ENCODE measurements around the gene ZNF695. TPM values are rescaled to one million over a fixed set of nuclear protein-coding genes. Genes with fewer than 3 reads are reported as not detected.

ZNF695 gene
- total RNA-seq, 2 donors from 2014 or later = 1.2 to 5.3 TPM

DNA sequence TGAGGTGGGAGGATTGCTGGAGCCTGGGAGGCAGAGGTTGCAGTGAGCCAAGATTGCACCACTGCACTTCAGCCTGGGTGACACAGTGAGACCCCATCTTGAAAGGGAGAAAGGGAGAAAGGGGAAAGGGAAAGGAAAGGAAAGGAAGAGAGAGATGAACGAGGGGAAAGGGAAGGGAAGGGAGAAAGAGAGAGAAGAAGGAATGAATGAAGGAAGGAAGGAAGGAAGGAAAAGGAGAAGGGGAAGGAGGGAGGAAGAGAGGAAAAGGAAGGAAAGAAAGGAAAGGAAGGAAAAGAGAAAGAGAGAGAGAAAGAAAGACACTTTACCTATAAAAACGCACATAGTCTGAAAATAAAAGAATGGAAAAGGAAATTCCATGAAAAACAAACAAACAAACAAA, 18.0 kb downstream of the ZNF695 start:
- Histone ChIP-seq H3K36me3 (no peaks in the 10 kb centered on the region), H3K9ac (ENCODE audit: low read depth in 2 of 2, low read length in 2 of 2) (no peak overlapping the region), H3K27ac (no peak overlapping the region), H3K4me1 (no peaks in the 10 kb centered on the region), H3K9me3 (peaks cover 9% of the 10 kb centered on the region), H3K4me3 (no peak overlapping the region), H3K27me3 (no peaks in the 10 kb centered on the region)
- TF ChIP-seq, protein P1, sequence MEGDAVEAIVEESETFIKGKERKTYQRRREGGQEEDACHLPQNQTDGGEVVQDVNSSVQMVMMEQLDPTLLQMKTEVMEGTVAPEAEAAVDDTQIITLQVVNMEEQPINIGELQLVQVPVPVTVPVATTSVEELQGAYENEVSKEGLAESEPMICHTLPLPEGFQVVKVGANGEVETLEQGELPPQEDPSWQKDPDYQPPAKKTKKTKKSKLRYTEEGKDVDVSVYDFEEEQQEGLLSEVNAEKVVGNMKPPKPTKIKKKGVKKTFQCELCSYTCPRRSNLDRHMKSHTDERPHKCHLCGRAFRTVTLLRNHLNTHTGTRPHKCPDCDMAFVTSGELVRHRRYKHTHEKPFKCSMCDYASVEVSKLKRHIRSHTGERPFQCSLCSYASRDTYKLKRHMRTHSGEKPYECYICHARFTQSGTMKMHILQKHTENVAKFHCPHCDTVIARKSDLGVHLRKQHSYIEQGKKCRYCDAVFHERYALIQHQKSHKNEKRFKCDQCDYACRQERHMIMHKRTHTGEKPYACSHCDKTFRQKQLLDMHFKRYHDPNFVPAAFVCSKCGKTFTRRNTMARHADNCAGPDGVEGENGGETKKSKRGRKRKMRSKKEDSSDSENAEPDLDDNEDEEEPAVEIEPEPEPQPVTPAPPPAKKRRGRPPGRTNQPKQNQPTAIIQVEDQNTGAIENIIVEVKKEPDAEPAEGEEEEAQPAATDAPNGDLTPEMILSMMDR (IDR thresholded peaks at IDR 0.05) = no peak
- no peak for DNase-seq
- intact Hi-C loops (cut with DNase I) = no loop called here

DNA sequence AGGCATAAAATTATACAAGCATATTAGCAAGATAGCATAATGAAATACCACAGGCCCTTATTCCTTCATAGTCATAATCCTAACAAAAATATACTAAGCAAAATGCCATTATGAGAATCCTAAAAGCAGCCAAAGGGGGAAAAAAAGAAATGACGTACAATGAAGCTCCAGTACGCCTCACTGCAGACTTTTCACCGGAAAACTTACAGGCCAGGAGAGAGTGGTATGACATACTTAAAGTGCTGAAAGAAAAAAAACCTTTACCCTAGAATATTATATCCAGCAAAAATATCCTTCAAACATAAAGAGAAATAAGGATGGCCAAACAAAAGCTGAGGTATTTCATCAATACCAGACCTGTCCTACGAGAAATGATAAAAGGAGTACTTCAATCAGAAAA, 19.5 kb downstream of the ZNF695 start:
- H3K27me3 ChIP-seq = no peaks in the 10 kb centered on the region
- H3K9ac ChIP-seq (ENCODE audit: low read depth in 2 of 2, low read length in 2 of 2) = no peak overlapping the region
- no peak overlapping the region for H3K4me3 ChIP-seq
- no peaks in the 10 kb centered on the region for H3K36me3 ChIP-seq
- H3K27ac ChIP-seq = no peak overlapping the region
- TF ChIP-seq, protein P1 (IDR thresholded peaks at IDR 0.05) = no peak
- intact Hi-C loops (cut with DNase I) = no loop called here
- no peaks in the 10 kb centered on the region for H3K4me1 ChIP-seq
- no peak for DNase-seq
- peaks cover 9% of the 10 kb centered on the region for H3K9me3 ChIP-seq

DNA sequence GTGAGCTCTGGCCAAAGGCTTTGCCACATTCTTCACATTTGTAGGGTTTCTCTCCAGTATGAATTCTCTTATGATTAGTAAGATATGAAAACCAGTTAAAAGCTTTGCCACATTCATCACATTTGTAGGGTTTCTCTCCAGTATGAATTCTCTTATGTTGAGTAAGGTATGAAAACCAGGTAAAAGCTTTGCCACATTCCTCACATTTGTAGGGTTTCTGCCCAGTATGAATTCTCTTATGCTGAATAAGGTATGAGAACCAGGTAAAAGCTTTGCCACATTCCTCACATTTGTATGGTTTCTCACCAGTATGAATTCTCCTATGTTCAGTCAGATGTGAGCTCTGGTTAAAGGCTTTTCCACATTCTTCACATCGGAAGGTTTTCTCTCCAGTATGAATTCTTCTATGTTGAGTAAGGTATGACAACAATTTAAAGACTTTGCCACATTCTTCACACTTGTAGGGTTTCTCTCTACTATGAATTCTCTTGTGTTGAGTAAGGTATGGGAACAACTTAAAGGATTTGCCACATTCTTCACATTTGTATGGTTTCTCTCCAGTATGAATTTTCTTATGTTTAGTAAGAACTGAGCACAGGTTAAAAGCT, 20.7 kb downstream of the ZNF695 start:
- peaks cover 9% of the 10 kb centered on the region for H3K9me3 ChIP-seq

DNA sequence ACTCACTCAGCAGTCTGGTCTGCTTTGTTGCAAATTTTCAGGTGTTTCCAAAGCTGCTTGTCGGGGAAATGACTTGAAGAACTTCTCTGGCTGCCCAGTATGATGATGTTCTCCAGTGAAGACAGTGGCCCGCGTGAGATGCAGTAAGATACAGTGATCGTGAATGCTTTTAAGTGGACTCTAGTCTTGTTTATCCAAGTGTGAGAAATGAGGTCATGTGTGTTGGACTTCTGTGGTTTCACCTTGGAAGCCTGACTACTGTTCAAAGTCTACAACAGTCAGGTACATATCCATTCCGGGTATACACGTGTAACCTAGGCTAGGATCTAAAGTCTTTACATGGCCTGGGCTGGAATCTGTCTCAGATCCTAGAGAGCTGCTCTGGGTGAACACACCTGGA, 29.1 kb downstream of the ZNF695 start:
- Histone ChIP-seq H3K27ac (no peak overlapping the region), H3K4me3 (no peak overlapping the region), H3K4me1 (no peaks in the 10 kb centered on the region), H3K27me3 (no peaks in the 10 kb centered on the region), H3K9me3 (no peaks in the 10 kb centered on the region), H3K36me3 (no peaks in the 10 kb centered on the region), H3K9ac (ENCODE audit: low read depth in 2 of 2, low read length in 2 of 2) (no peak overlapping the region)
- intact Hi-C loops (cut with DNase I) = no loop called here
- no peak for DNase-seq
- TF ChIP-seq, protein P1 (IDR thresholded peaks at IDR 0.05) = no peak

More for the DNA sequence above, 20.7 kb downstream of the ZNF695 start:
- intact Hi-C loops (cut with DNase I) = no loop called here
- TF ChIP-seq, protein P1 (IDR thresholded peaks at IDR 0.05) = no peak
- DNase-seq = no peak
- Histone ChIP-seq H3K4me1 (no peaks in the 10 kb centered on the region), H3K27me3 (no peaks in the 10 kb centered on the region), H3K4me3 (no peak overlapping the region), H3K36me3 (no peaks in the 10 kb centered on the region), H3K9ac (ENCODE audit: low read depth in 2 of 2, low read length in 2 of 2) (no peak overlapping the region), H3K27ac (no peak overlapping the region)

DNA sequence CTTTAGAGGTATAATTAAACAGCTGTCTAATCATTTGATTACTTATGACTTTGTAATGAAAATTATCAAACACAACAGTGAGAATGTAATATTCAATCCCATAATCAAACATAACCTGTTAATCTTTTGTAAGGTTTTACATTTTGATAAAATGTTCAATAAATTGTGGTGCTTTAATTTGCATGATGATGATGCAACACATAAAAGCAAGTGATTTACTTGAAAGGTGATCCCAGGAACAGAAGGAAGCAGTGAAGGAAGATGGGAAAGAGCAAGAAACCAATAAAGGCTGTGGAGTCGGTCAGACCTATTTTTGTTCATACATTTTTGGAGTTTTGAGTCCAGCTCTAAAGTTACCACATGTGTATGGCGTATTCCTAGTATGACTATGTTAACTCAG, 29.6 kb downstream of the ZNF695 start:
- Histone ChIP-seq H3K27me3 (no peaks in the 10 kb centered on the region), H3K36me3 (no peaks in the 10 kb centered on the region), H3K27ac (no peak overlapping the region), H3K4me3 (no peak overlapping the region), H3K9me3 (no peaks in the 10 kb centered on the region), H3K4me1 (no peaks in the 10 kb centered on the region), H3K9ac (ENCODE audit: low read depth in 2 of 2, low read length in 2 of 2) (no peak overlapping the region)
- intact Hi-C loops (cut with DNase I) = no loop called here
- TF ChIP-seq, protein P1 (IDR thresholded peaks at IDR 0.05) = no peak
- DNase-seq = no peak

Data from colonic mucosa (tissue), 4 donors.